GM19193 (cell line): ENCODE data around the gene PPP1R18.
A peak's percentile ranks its signal among the peaks of the same experiment; 100 is the strongest.

Source experiments
- POLR2A ChIP-seq: IDR thresholded peaks from 4 replicates; pipeline ENCODE4 v1.6.1; 2011; ENCODE audit not compliant: insufficient read depth, insufficient read length; ENCODE audit errors: extremely low read depth

PPP1R18 gene

GRCh38 chr6:30655743-30656094 is 30.7 kb downstream of the PPP1R18 start:
- no peak for TF ChIP-seq POLR2A

GRCh38 chr6:30654798-30655742 is 31.4 kb downstream of the PPP1R18 start:
- TF ChIP-seq POLR2A: no peak

- no peak for TF ChIP-seq POLR2A
These were observed 35.3 kb downstream of the PPP1R18 start for GRCh38 chr6:30651143-30651542.

GRCh38 chr6:30647242-30648116 is 39.0 kb downstream of the PPP1R18 start:
- TF ChIP-seq POLR2A: peak; percentile 65

- no peak for TF ChIP-seq POLR2A
These were observed 39.8 kb downstream of the PPP1R18 start, which contains the start of gene C6orf136 for GRCh38 chr6:30646450-30647241. TSS of gene C6orf136 (plus strand) at chr6:30647133. CDS start at chr6:30647232, 99 bp downstream.

GRCh38 chr6:30645989-30646388 is 40.5 kb downstream of the PPP1R18 start:
- TF ChIP-seq POLR2A: no peak

- no peak for TF ChIP-seq POLR2A
These were observed 41.7 kb downstream of the PPP1R18 start for GRCh38 chr6:30644769-30645168.

- no peak for TF ChIP-seq POLR2A
These were observed 42.8 kb downstream of the PPP1R18 start for GRCh38 chr6:30643656-30644055.

GRCh38 chr6:30641048-30641447 is 45.4 kb downstream of the PPP1R18 start:
- TF ChIP-seq POLR2A: no peak

GRCh38 chr6:30640481-30640880 is 46.0 kb downstream of the PPP1R18 start:
- TF ChIP-seq POLR2A: no peak

GRCh38 chr6:30635834-30636233 is 50.6 kb downstream of the PPP1R18 start:
- no peak for TF ChIP-seq POLR2A

- TF ChIP-seq POLR2A: peak; percentile 79
These were observed 59.7 kb downstream of the PPP1R18 start, which contains the start of gene ATAT1 for GRCh38 chr6:30626484-30627366. TSS of gene ATAT1 (plus strand) at chr6:30626874.
